ENCODE data around the gene RGS7.

- TF ChIP-seq, protein P1, sequence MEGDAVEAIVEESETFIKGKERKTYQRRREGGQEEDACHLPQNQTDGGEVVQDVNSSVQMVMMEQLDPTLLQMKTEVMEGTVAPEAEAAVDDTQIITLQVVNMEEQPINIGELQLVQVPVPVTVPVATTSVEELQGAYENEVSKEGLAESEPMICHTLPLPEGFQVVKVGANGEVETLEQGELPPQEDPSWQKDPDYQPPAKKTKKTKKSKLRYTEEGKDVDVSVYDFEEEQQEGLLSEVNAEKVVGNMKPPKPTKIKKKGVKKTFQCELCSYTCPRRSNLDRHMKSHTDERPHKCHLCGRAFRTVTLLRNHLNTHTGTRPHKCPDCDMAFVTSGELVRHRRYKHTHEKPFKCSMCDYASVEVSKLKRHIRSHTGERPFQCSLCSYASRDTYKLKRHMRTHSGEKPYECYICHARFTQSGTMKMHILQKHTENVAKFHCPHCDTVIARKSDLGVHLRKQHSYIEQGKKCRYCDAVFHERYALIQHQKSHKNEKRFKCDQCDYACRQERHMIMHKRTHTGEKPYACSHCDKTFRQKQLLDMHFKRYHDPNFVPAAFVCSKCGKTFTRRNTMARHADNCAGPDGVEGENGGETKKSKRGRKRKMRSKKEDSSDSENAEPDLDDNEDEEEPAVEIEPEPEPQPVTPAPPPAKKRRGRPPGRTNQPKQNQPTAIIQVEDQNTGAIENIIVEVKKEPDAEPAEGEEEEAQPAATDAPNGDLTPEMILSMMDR (IDR thresholded peaks at IDR 0.05) = no peak
- no peak for TF ChIP-seq POLR2A (IDR thresholded peaks at IDR 0.05)
These were observed 50.7 kb downstream of the RGS7 start for GRCh38 chr1:241306125-241306790.

Measured in thyroid gland (tissue), 4 donors.